ENCODE data around the gene TNS4.

GRCh38 chr17:40525294-40525693 is 23.9 kb upstream of the TNS4 start:
- TF ChIP-seq POLR2AphosphoS5 (IDR thresholded peaks at IDR 0.05), result no peak
- TF ChIP-seq POLR2A (IDR thresholded peaks at IDR 0.05), result no peak
- no peak for TF ChIP-seq EP300 (IDR thresholded peaks at IDR 0.05)
- no peak for TF ChIP-seq CTCF (IDR thresholded peaks at IDR 0.05)

Data from suprapubic skin (tissue), 4 donors.